B cell (primary cell): Measurements from ENCODE around the gene SEC31B. TPM values are rescaled to one million over a fixed set of nuclear protein-coding genes. Genes with fewer than 3 reads are reported as not detected.

Experiments used
- ATAC-seq: fragments of 200-7000 bp; cut with Tn5 transposase; one replicate; pipeline ENCODE4 v1.10.0; 2021; ENCODE audit warnings: low read depth, mild to moderate bottlenecking, moderate number of reproducible peaks, moderate library complexity
- CTCF ChIA-PET: fragments of 350-600 bp; sonication (Branson Sonifier 250); formaldehyde crosslinking; loops from one replicate; lab custom pipeline; 2021; ENCODE audit warnings: antibody characterized with exemption, inconsistent platforms; lab: Charles Lee
- POLR2A ChIA-PET: fragments of 350-600 bp; sonication (Branson Sonifier 250); formaldehyde crosslinking; loops from one replicate; lab custom pipeline; 2021; ENCODE audit warnings: antibody characterized with exemption; lab: Charles Lee
- DNase-seq: peaks from one replicate; pipeline ENCODE4 v3.0.0; 2013
- H2AFZ ChIP-seq: 2 replicates; pipeline ENCODE4 v1.6.1; 2012; ENCODE audit warnings: mild to moderate bottlenecking, low read depth, low read length; ENCODE audit not compliant: insufficient read depth, poor library complexity, severe bottlenecking
- H3K27ac ChIP-seq, 2 donors: 1 replicate in 1 of 2; 2 replicates in 1 of 2; pipeline ENCODE4 v1.5.1; 2012 to 2013; ENCODE audit warnings: low read length in 2 of 2, mild to moderate bottlenecking in 2 of 2, moderate library complexity in 1 of 2
- H3K27me3 ChIP-seq, 4 experiments: fragments of 200-600 bp in 1 of 4; sonication (generic) in 1 of 4; replicated peaks in 1 of 4; 1 replicate in 2 of 4; 2 replicates in 2 of 4; pipeline versions ENCODE4 v1.6.1 to v1.7.0; 2013 to 2016; ENCODE audit warnings: low read length in 3 of 4, mild to moderate bottlenecking in 2 of 4, mixed read lengths in 1 of 4, moderate library complexity in 1 of 4; ENCODE audit not compliant: insufficient read depth in 4 of 4, control insufficient read depth in 3 of 4; ENCODE audit errors: control extremely low read depth in 1 of 4
- H3K36me3 ChIP-seq, 2 experiments: replicated peaks in 1 of 2; 1 replicate in 1 of 2; 2 replicates in 1 of 2; pipeline versions ENCODE4 v1.6.1 to v1.7.1; 2013; ENCODE audit warnings: low read length in 1 of 2; ENCODE audit not compliant: insufficient read depth in 2 of 2, control insufficient read depth in 1 of 2; ENCODE audit errors: control extremely low read depth in 1 of 2, extremely low read depth in 1 of 2
- H3K4me1 ChIP-seq, 2 donors: fragments of 200-600 bp in 1 of 2; sonication (generic) in 1 of 2; 1 replicate in 1 of 2; 2 replicates in 1 of 2; pipeline versions ENCODE4 v1.5.1 to v1.6.1; 2013 to 2017; ENCODE audit warnings: low read length in 2 of 2; ENCODE audit not compliant: control insufficient read depth in 2 of 2, insufficient read depth in 2 of 2
- H3K4me2 ChIP-seq: replicated peaks from 2 replicates; pipeline ENCODE3; 2012; ENCODE audit warnings: mild to moderate bottlenecking, low read depth, low read length; ENCODE audit not compliant: poor library complexity, severe bottlenecking
- H3K4me3 ChIP-seq, 5 experiments: fragments of 200-600 bp in 1 of 5; sonication (generic) in 1 of 5; 1 replicate in 3 of 5; 2 replicates in 2 of 5; pipeline versions ENCODE4 v1.5.1 to v1.7.0; 2011 to 2016; ENCODE audit warnings: low read length in 4 of 5, mild to moderate bottlenecking in 4 of 5, low read depth in 2 of 5, control low read depth in 1 of 5, moderate library complexity in 1 of 5; ENCODE audit not compliant: insufficient read depth in 1 of 5; ENCODE audit errors: control extremely low read depth in 1 of 5, extremely low read depth in 1 of 5
- H3K79me2 ChIP-seq: fragments of 200-600 bp; sonication (generic); one replicate; pipeline ENCODE4 v1.6.0; 2016; ENCODE audit warnings: low read length; ENCODE audit not compliant: control insufficient read depth, insufficient read depth
- H3K9ac ChIP-seq: fragments of 200-600 bp; sonication (generic); 2 replicates; pipeline ENCODE4 v1.6.1; 2017; ENCODE audit warnings: mild to moderate bottlenecking, low read length, moderate library complexity
- H3K9me3 ChIP-seq, 3 donors: one replicate each; pipeline versions ENCODE4 v1.6.1 to v1.7.1; 2013; ENCODE audit warnings: low read length in 2 of 3; ENCODE audit not compliant: control insufficient read depth in 2 of 3, insufficient read depth in 1 of 3; ENCODE audit errors: control extremely low read depth in 1 of 3
- H4K20me1 ChIP-seq: 2 replicates; pipeline ENCODE4 v1.6.0; 2012; ENCODE audit warnings: mild to moderate bottlenecking, low read length; ENCODE audit not compliant: insufficient read depth, control insufficient read depth, poor library complexity, severe bottlenecking
- H3K27ac Mint-ChIP-seq: one replicate; pipeline ENCODE4 v1.8.0; 2021; ENCODE audit warnings: mixed read lengths
- H3K27me3 Mint-ChIP-seq: one replicate; pipeline ENCODE4 v1.8.0; 2021; ENCODE audit warnings: mixed read lengths
- H3K4me1 Mint-ChIP-seq: one replicate; pipeline ENCODE4 v1.8.0; 2021; ENCODE audit warnings: mixed read lengths
- H3K4me3 Mint-ChIP-seq: one replicate; pipeline ENCODE4 v1.8.0; 2021; ENCODE audit warnings: mixed read lengths
- H3K9me3 Mint-ChIP-seq: one replicate; pipeline ENCODE4 v1.8.0; 2022; ENCODE audit warnings: mixed read lengths; ENCODE audit not compliant: insufficient read depth
- EZH2 ChIP-seq: IDR thresholded peaks from 2 replicates; pipeline ENCODE4 v1.6.1; 2012; ENCODE audit warnings: borderline replicate concordance, low read depth, mild to moderate bottlenecking, moderate library complexity, low read length; ENCODE audit not compliant: insufficient read depth, poor library complexity, severe bottlenecking
- WGBS: methylation state at CpG from one replicate; pipeline ENCODE4 v1.1.5; 2013; ENCODE audit warnings: missing lambda C conversion rate; ENCODE audit not compliant: insufficient coverage; 5-methylcytosine and 5-hydroxymethylcytosine counted together
- intact Hi-C: fragments of 100-400 bp; cut with micrococcal nuclease; formaldehyde crosslinking; loops from one replicate; pipeline ENCODE4 v1.10.0; 2022
- polyA plus RNA-seq: library from polyadenylated mRNA; depleted of rRNA; stranded (reverse); fragments of >200 nt; gene quantifications from 2 replicates; pipeline ENCODE4 v1.2.3, GENCODE V29; 2012
- total RNA-seq, 2 donors: library from RNA; stranded (reverse); fragments of 120-200 nt in 1 of 2; gene quantifications; 1 replicate in 1 of 2; 2 replicates in 1 of 2; pipeline versions ENCODE4 v1.2.3 to v1.2.4, GENCODE V29; 2013 to 2022
- TF ChIP-seq, protein P1 (sequence below): fragments of 200-600 bp; IDR thresholded peaks from one replicate; pipeline ENCODE4 v1.8.0; 2022; ENCODE audit warnings: antibody characterized with exemption, mild to moderate bottlenecking

SEC31B gene
- total and polyA plus RNA-seq, 2 donors (not counting 1 experiment from before 2014, with no cell fraction given), result 36.3 to 45.7 TPM

- Histone ChIP-seq H3K9me3 (no peaks in the 10 kb centered on the region), H3K4me1 (no peaks in the 10 kb centered on the region), H3K36me3 (peaks cover 0 to 10% of the 10 kb centered on the region in 2 experiments), H2AFZ (no peak overlapping the region), H4K20me1 (no peaks in the 10 kb centered on the region), H3K9ac (no peak overlapping the region), H3K79me2 (no peaks in the 10 kb centered on the region), H3K27ac (no peak overlapping the region), H3K27me3 (no peaks in the 10 kb centered on the region), H3K4me2 (no peak overlapping the region), H3K4me3 (no peak overlapping the region)
- H3K27me3 Mint-ChIP-seq, result no peaks in the 10 kb centered on the region
- ChIA-PET CTCF (interaction anchor here (1.0 to 1.9 kb wide), 5 partner anchors 11 to 662 kb away, joined by 3 to 8 read pairs (median 4); partner anchors contain the start of gene SEC31B), POLR2A (no interaction called here)
- TF ChIP-seq, protein P1, sequence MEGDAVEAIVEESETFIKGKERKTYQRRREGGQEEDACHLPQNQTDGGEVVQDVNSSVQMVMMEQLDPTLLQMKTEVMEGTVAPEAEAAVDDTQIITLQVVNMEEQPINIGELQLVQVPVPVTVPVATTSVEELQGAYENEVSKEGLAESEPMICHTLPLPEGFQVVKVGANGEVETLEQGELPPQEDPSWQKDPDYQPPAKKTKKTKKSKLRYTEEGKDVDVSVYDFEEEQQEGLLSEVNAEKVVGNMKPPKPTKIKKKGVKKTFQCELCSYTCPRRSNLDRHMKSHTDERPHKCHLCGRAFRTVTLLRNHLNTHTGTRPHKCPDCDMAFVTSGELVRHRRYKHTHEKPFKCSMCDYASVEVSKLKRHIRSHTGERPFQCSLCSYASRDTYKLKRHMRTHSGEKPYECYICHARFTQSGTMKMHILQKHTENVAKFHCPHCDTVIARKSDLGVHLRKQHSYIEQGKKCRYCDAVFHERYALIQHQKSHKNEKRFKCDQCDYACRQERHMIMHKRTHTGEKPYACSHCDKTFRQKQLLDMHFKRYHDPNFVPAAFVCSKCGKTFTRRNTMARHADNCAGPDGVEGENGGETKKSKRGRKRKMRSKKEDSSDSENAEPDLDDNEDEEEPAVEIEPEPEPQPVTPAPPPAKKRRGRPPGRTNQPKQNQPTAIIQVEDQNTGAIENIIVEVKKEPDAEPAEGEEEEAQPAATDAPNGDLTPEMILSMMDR, result no peak
- TF ChIP-seq EZH2, result no peak
- H3K27ac Mint-ChIP-seq, result no peak overlapping the region
- H3K9me3 Mint-ChIP-seq, result no peaks in the 10 kb centered on the region
- intact Hi-C loops, result no loop called here
- DNase-seq (no peak), ATAC-seq (no peak)
- no CpG with 5 or more reads among the region's 1 CpG for WGBS
- no peaks in the 10 kb centered on the region for H3K4me1 Mint-ChIP-seq
- no peak overlapping the region for H3K4me3 Mint-ChIP-seq
These were observed 11.4 kb downstream of the SEC31B start for GRCh38 chr10:100508266-100508665.

DNA sequence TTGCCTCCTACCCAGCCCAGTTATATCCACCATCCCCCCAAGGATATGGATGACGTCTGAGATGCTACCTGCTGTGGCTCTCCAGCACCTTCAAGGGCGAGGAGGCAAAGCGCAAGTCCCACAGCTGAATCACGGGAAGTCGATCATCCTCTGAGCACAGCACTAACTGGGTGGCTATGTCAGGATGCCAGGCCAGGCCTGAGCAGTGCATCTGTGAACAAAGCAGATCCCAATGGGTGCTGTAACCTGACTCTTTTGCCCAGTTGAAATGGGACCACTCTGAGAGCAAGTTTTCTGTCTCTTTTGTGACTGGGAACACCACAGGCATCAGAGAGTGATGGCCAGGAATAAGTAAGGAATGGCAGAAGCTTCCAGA lies 12.3 kb downstream of the SEC31B start:
- WGBS, result 95% methylated on average over 5 of the region's 5 CpGs
- Histone ChIP-seq H3K9me3 (no peaks in the 10 kb centered on the region), H4K20me1 (no peaks in the 10 kb centered on the region), H3K27me3 (no peaks in the 10 kb centered on the region), H3K4me3 (no peak overlapping the region), H3K79me2 (no peaks in the 10 kb centered on the region), H3K36me3 (peaks cover 0 to 8% of the 10 kb centered on the region in 2 experiments), H3K4me2 (no peak overlapping the region), H2AFZ (no peak overlapping the region), H3K4me1 (no peaks in the 10 kb centered on the region), H3K27ac (no peak overlapping the region), H3K9ac (no peak overlapping the region)
- Mint-ChIP-seq H3K9me3 (no peaks in the 10 kb centered on the region), H3K27me3 (no peaks in the 10 kb centered on the region), H3K27ac (no peak overlapping the region), H3K4me1 (no peaks in the 10 kb centered on the region), H3K4me3 (no peak overlapping the region)
- POLR2A ChIA-PET, result no interaction called here
- TF ChIP-seq, protein P1, result no peak
- TF ChIP-seq EZH2, result no peak
- DNase-seq, result no peak
- intact Hi-C loops, result no loop called here
- ATAC-seq, result no peak
- CTCF ChIA-PET, result interaction anchor here (1.8 to 1.9 kb wide), 2 partner anchors 12 to 73 kb away, joined by 4 to 8 read pairs; partner anchors contain the start of gene SEC31B
